ENCODE measurements around the gene ABITRAM.

DNA sequence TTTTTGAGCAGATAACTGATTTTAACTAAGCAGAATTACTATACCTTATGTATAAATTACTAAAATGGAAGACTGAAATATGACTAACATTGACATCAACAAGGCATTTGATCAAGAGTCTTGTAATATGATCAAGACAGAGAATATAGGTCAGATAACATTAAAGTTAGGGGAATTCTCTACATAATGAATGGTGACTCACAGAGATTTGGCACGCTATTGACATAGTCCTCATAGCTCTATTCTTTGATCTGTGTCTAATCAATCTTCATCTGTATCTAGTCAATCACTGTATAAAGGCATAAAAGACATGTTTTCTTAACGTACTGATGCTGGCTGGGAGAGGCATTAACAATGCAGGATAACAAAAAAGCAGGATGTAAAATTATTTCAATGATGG lies 17.4 kb downstream of the ABITRAM start:
- TF ChIP-seq CTCF (IDR thresholded peaks at IDR 0.05) = no peak
- TF ChIP-seq POLR2A (IDR thresholded peaks at IDR 0.05) = no peak
